WTC11 (cell line): ENCODE measurements around the gene PRRC2C. TPM values are rescaled to one million over a fixed set of nuclear protein-coding genes. Genes with fewer than 3 reads are reported as not detected.

Experiments used
- ATAC-seq: fragments of 200-7000 bp; cut with Tn5 transposase; 2 replicates; pipeline ENCODE4 v1.10.0; 2021; ENCODE audit warnings: mild to moderate bottlenecking, moderate library complexity
- Bru-seq: library from RNA; stranded (reverse); fragments of 400-500 nt; gene quantifications from one replicate; lab custom pipeline; 2021; lab: Mats Ljungman, UMichigan
- CTCF ChIA-PET: fragments of 300-600 bp; sonication (Branson Sonifier 250); formaldehyde crosslinking; loops from one replicate; lab custom pipeline; 2021; ENCODE audit warnings: antibody characterized with exemption; lab: Charles Lee
- POLR2A ChIA-PET: fragments of 350-600 bp; sonication (Branson Sonifier 250); formaldehyde crosslinking; loops from one replicate; lab custom pipeline; 2021; ENCODE audit warnings: antibody characterized with exemption; lab: Charles Lee
- DNase-seq: peaks from one replicate; pipeline ENCODE4 v3.0.0; 2021; ENCODE audit warnings: low spot score
- H3K27ac Mint-ChIP-seq: 2 replicates; pipeline ENCODE4 v1.8.0; 2021; ENCODE audit warnings: mixed read lengths
- H3K27me3 Mint-ChIP-seq: 2 replicates; pipeline ENCODE4 v1.8.0; 2021; ENCODE audit warnings: low read depth, mild to moderate bottlenecking, moderate library complexity, mixed read lengths
- H3K36me3 Mint-ChIP-seq: 2 replicates; pipeline ENCODE4 v1.8.0; 2021; ENCODE audit warnings: mixed read lengths
- H3K4me1 Mint-ChIP-seq: 2 replicates; pipeline ENCODE4 v1.8.0; 2022; ENCODE audit warnings: mixed read lengths
- H3K4me3 Mint-ChIP-seq: 2 replicates; pipeline ENCODE4 v1.8.0; 2021; ENCODE audit warnings: mild to moderate bottlenecking, moderate library complexity, mixed read lengths
- H3K9me3 Mint-ChIP-seq: 2 replicates; pipeline ENCODE4 v1.8.0; 2021; ENCODE audit warnings: mixed read lengths
- AFF4 ChIP-seq: sonication (generic); formaldehyde crosslinking; IDR thresholded peaks from 2 replicates; pipeline ENCODE4 v1.8.1; 2023; ENCODE audit warnings: mild to moderate bottlenecking, missing genetic modification reagents, borderline replicate concordance
- CREM ChIP-seq: sonication (generic); formaldehyde crosslinking; IDR thresholded peaks from 2 replicates; pipeline ENCODE4 v1.8.1; 2022; ENCODE audit warnings: mild to moderate bottlenecking, missing genetic modification reagents, moderate library complexity
- CTCF ChIP-seq: fragments of 200-600 bp; IDR thresholded peaks from 2 replicates; pipeline ENCODE4 v1.8.0; 2022; ENCODE audit warnings: antibody characterized with exemption
- E2F5 ChIP-seq: sonication (generic); formaldehyde crosslinking; IDR thresholded peaks from 2 replicates; pipeline ENCODE4 v1.8.1; 2022; ENCODE audit warnings: mild to moderate bottlenecking, moderate library complexity, missing genetic modification reagents
- ETV6 ChIP-seq: sonication (generic); formaldehyde crosslinking; IDR thresholded peaks from 2 replicates; pipeline ENCODE4 v1.8.1; 2022; ENCODE audit warnings: mild to moderate bottlenecking, missing genetic modification reagents
- FOXP1 ChIP-seq: sonication (generic); formaldehyde crosslinking; IDR thresholded peaks from 2 replicates; pipeline ENCODE4 v1.8.0; 2022; ENCODE audit warnings: missing genetic modification reagents, mild to moderate bottlenecking, moderate library complexity, borderline replicate concordance
- GABPB1 ChIP-seq: sonication (generic); formaldehyde crosslinking; IDR thresholded peaks from 2 replicates; pipeline ENCODE4 v1.8.1; 2023; ENCODE audit warnings: mild to moderate bottlenecking, missing genetic modification reagents
- GRHL2 ChIP-seq: fragments of 250-450 bp; sonication (Bioruptor Pico); IDR thresholded peaks from 2 replicates; pipeline ENCODE4 v1.8.0; 2022; ENCODE audit warnings: mild to moderate bottlenecking, moderate library complexity; ENCODE audit not compliant: insufficient replicate concordance, severe bottlenecking
- JUN ChIP-seq: sonication (generic); formaldehyde crosslinking; IDR thresholded peaks from 2 replicates; pipeline ENCODE4 v1.8.0; 2023; ENCODE audit warnings: mild to moderate bottlenecking, missing genetic modification reagents
- KAT7 ChIP-seq: sonication (generic); formaldehyde crosslinking; IDR thresholded peaks from 2 replicates; pipeline ENCODE4 v1.8.1; 2023; ENCODE audit warnings: missing genetic modification reagents, mild to moderate bottlenecking, borderline replicate concordance
- MXD4 ChIP-seq: fragments of 250-450 bp; sonication (Bioruptor Pico); IDR thresholded peaks from 2 replicates; pipeline ENCODE4 v1.8.0; 2021; ENCODE audit warnings: mild to moderate bottlenecking, moderate library complexity, borderline replicate concordance
- OVOL2 ChIP-seq: fragments of 250-450 bp; sonication (Bioruptor Pico); IDR thresholded peaks from 2 replicates; pipeline ENCODE4 v1.9.0; 2021; ENCODE audit warnings: mild to moderate bottlenecking, borderline replicate concordance
- SMAD3 ChIP-seq: sonication (generic); formaldehyde crosslinking; IDR thresholded peaks from 2 replicates; pipeline ENCODE4 v1.8.0; 2022; ENCODE audit warnings: missing genetic modification reagents, mild to moderate bottlenecking, borderline replicate concordance
- SP1 ChIP-seq: sonication (generic); formaldehyde crosslinking; conservative IDR thresholded peaks from 2 replicates; pipeline ENCODE4 v1.8.1; 2022; ENCODE audit warnings: missing genetic modification reagents
- TEAD1 ChIP-seq: sonication (generic); formaldehyde crosslinking; IDR thresholded peaks from 2 replicates; pipeline ENCODE4 v1.8.0; 2022; ENCODE audit warnings: mild to moderate bottlenecking, missing genetic modification reagents
- ZNF219 ChIP-seq: sonication (generic); formaldehyde crosslinking; IDR thresholded peaks from 2 replicates; pipeline ENCODE4 v1.8.0; 2023; ENCODE audit warnings: missing genetic modification reagents, mild to moderate bottlenecking, borderline replicate concordance
- ZNF232 ChIP-seq: sonication (generic); formaldehyde crosslinking; IDR thresholded peaks from 2 replicates; pipeline ENCODE4 v1.8.0; 2022; ENCODE audit warnings: mild to moderate bottlenecking, missing genetic modification reagents
- ZNF281 ChIP-seq: sonication (generic); formaldehyde crosslinking; IDR thresholded peaks from 2 replicates; pipeline ENCODE4 v1.8.0; 2023; ENCODE audit warnings: mild to moderate bottlenecking, missing genetic modification reagents
- ZNF512 ChIP-seq: sonication (generic); formaldehyde crosslinking; IDR thresholded peaks from 2 replicates; pipeline ENCODE4 v1.8.1; 2022; ENCODE audit warnings: missing genetic modification reagents, borderline replicate concordance
- ZSCAN18 ChIP-seq: fragments of 250-450 bp; sonication (Bioruptor Pico); IDR thresholded peaks from 2 replicates; pipeline ENCODE4 v2.1.2; 2022; ENCODE audit warnings: mild to moderate bottlenecking, moderate library complexity
- long read RNA-seq, 3 experiments: library from RNA in 1 of 3; library from capped mRNA in 1 of 3; library from polyadenylated mRNA in 1 of 3; unstranded in 2 of 3; stranded (forward) in 1 of 3; transcript quantifications; one replicate each; pipeline ENCODE4 v2.0.0, GENCODE V29; 2021
- total RNA-seq: library from RNA; stranded (reverse); gene quantifications from 3 replicates; pipeline ENCODE4 v1.2.3, GENCODE V29; 2021

PRRC2C gene
- total RNA-seq (199 to 236 TPM (median 203 TPM) in 3 replicates), Bru-seq, nascent RNA (percentile 97 among the genes with signal in this experiment)
- long read RNA-seq, experiment 1, full-length matches to known transcripts, result 4 of 213 reads
- long read RNA-seq, experiment 1, partial matches to known transcripts, result 147 of 213 reads
- long read RNA-seq, experiment 1, other reads (novel, unspliced or antisense), result 62 of 213 reads
- long read RNA-seq, experiment 2, partial matches to known transcripts, result 53 of 133 reads
- long read RNA-seq, experiment 2, other reads (novel, unspliced or antisense), result 80 of 133 reads
- long read RNA-seq, experiment 3, transcript PRRC2C-208 (12 exons, 1,931 nt), result major isoform, 24 of 209 reads
- long read RNA-seq, experiment 3, partial matches to known transcripts, result 169 of 209 reads
- long read RNA-seq, experiment 3, other reads (novel, unspliced or antisense), result 14 of 209 reads

- H3K4me3 Mint-ChIP-seq, result peak within 1 kb of the TSS; percentile 95
- ATAC-seq, result peak; percentile 97
- H3K4me1 Mint-ChIP-seq, result peaks cover 41% of the 10 kb centered on the region
- H3K36me3 Mint-ChIP-seq, result no peaks in the 10 kb centered on the region
- DNase-seq, result peak; percentile 94
- ChIA-PET POLR2A (interaction anchor here (0.8 to 1.7 kb wide), 4 partner anchors 8 to 265 kb away, joined by 3 read pairs; no protein-coding TSS in a partner anchor), CTCF (interaction anchor here (0.6 to 2.2 kb wide), 25 partner anchors 9 to 518 kb away, joined by 3 to 9 read pairs (median 4); partner anchors contain the start of genes FMO4 and VAMP4)
- no peaks in the 10 kb centered on the region for H3K27me3 Mint-ChIP-seq
- H3K9me3 Mint-ChIP-seq, result no peaks in the 10 kb centered on the region
- peak within 1 kb of the TSS; percentile 98 for H3K27ac Mint-ChIP-seq
- TF ChIP-seq E2F5 (peak; percentile 38; the same call in 1 of the 2 replicates), ZNF512 (no peak), OVOL2 (no peak), SMAD3 (CRISPR knock-in tag) (peak; percentile 30), AFF4 (CRISPR knock-in tag) (no peak), JUN (CRISPR knock-in tag) (peak; percentile 76; the same call in 1 of the 2 replicates), GABPB1 (peak; percentile 50; the same call in 1 of the 2 replicates), ZSCAN18 (CRISPR knock-in tag) (no peak), TEAD1 (CRISPR knock-in tag) (peak; percentile 35; the same call in 1 of the 2 replicates), KAT7 (CRISPR knock-in tag) (0 out of 2 replicates have a peak, but pooled peaks have one; percentile 81), ZNF281 (CRISPR knock-in tag) (no peak), CREM (peak; percentile 83), CTCF (no peak), ZNF219 (CRISPR knock-in tag) (0 out of 2 replicates have a peak, but pooled peaks have one; percentile 68), ETV6 (CRISPR knock-in tag) (peak; percentile 62; the same call in 1 of the 2 replicates), SP1 (0 out of 2 replicates have a peak, but pooled peaks have one; percentile 27), MXD4 (CRISPR knock-in tag) (no peak), ZNF232 (0 out of 2 replicates have a peak, but pooled peaks have one; percentile 36), FOXP1 (peak; percentile 52; the same call in 1 of the 2 replicates), GRHL2 (CRISPR knock-in tag) (no peak)
Observed at GRCh38 chr1:171485375-171486047, at the start of gene PRRC2C. TSS of gene PRRC2C (plus strand) at chr1:171485530. CDS start at chr1:171512089, 26,559 bp downstream.
